HG03175 (cell line): ENCODE results near the gene CXCR2.
A peak's percentile ranks its signal among the peaks of the same experiment; 100 is the strongest.

Source experiments
- ATAC-seq: cut with Tn5 transposase; IDR thresholded peaks from one replicate; pipeline ENCODE4 v1.9.1; 2021; ENCODE audit warnings: mild to moderate bottlenecking, moderate library complexity; ENCODE audit not compliant: unreplicated experiment

Gene CXCR2

DNA sequence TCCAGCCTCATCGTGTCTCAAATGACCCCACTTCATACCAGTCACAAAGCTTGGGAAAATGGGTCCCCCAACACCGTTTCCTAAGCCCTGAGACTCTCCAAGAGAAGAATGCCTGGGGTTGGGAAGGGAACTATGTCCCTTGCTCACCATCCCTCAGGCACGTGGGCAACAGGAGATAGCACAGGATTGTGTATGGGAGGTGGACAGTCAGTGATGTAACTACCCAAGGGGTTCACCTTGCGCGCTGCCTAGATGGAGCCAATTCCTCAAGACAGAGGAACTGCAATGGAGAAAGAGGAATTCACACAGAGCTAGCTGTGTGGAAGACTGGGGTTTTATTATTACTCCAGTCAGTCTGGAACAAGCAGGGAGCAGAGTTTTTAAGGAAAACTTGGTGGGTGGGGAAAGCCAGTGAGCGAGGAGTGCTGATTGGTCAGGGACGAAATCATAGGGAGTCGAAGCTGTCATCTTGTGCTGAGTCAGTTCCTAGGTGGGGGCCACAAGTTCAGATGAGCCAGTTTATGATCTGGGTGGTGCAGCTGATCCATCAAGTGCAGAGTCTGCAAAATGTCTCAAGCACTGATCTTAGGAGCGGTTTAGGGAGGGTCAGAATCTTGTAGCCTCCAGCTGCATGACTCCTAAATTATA, 54.8 kb downstream of the CXCR2 start:
- no peak for ATAC-seq

- ATAC-seq: no peak
Observed at GRCh38 chr2:218184331-218184730, 58.5 kb downstream of the CXCR2 start.

DNA sequence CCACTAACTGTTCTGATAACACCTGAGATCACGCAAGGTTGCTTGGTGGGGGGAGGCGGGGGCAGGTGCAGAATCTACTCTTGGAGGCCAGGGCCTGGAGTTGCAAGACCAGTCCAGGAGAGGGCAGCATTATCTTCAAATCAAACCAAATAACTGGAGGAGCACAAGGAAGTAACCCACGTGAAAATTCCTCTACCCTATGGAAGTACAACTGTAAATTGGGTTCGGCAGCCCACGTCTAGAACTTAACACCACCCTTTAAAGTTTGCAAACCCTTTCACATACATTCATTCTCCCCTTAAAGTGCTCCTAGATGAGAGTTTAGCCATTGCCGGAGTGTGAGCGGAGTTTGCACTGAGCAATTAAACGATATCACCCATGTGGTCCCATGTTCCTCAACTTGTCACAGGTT, 60.5 kb downstream of the CXCR2 start:
- peak; percentile 82 for ATAC-seq
